ENCODE measurements around the gene CEP76. TPM values are rescaled to one million over a fixed set of nuclear protein-coding genes. Genes with fewer than 3 reads are reported as not detected.

CEP76 gene, protein sequence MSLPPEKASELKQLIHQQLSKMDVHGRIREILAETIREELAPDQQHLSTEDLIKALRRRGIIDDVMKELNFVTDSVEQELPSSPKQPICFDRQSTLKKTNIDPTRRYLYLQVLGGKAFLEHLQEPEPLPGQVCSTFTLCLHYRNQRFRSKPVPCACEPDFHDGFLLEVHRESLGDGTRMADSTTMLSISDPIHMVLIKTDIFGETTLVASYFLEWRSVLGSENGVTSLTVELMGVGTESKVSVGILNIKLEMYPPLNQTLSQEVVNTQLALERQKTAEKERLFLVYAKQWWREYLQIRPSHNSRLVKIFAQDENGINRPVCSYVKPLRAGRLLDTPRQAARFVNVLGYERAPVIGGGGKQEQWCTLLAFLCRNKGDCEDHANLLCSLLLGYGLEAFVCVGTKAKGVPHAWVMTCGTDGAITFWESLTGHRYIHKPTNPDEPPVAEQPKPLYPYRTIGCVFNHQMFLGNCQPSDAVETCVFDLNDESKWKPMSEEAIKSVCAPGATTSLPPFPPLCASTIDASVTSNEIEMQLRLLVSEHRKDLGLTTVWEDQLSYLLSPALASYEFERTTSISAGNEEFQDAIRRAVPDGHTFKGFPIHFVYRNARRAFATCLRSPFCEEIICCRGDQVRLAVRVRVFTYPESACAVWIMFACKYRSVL
- total RNA-seq = 5.3 and 7.6 TPM in 2 replicates

DNA sequence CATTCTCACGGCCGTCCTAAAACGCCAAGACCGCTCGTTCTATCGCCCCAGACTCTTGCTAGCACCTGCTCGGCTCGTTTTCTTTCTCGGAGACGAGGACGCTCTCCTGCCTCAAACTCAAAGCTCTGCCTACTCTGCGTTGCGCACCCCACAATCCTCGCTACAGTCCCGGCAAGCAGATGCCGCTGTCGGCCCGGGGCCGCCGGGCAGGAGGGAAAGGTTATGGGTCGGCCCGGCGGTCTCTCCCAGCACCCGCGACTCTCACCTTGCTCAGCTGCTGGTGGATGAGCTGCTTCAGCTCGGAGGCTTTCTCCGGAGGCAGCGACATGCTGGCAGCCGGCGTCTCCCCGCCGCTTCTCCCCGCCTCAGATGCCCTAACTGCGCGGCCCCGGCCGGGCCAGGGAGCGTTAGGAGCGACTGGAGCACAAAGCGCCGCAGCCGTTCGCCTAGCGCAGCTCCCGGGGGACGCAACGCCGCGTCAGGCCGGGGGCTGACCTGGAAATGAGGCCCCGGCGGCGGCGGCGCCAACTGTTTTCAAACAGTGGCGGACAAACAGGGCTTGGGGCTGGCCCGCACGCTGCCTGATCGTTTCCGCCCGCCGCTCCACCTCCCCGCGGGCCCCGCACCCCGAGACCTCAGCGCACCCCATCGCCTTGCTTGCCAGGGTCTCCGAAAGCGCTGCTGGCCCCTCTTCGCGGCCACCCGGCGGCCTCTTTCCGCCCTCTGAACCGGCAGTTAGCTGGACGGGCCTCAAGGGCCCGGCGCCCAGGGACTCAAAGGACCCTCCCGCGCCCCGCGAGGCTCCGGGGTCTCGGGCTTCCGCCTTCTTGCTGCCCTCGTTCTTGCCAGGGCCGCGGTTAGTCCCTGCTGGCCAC is at the start of gene CEP76, which contains the start of gene PSMG2:
CEP76 (minus strand) TSS at position 503 of the 875 bp plus-strand sequence; CDS start at position 328, 175 bp downstream.
PSMG2 (plus strand) TSS at position 822 of the 875 bp plus-strand sequence. CDS start 66 bp downstream, outside the sequence.

DNA sequence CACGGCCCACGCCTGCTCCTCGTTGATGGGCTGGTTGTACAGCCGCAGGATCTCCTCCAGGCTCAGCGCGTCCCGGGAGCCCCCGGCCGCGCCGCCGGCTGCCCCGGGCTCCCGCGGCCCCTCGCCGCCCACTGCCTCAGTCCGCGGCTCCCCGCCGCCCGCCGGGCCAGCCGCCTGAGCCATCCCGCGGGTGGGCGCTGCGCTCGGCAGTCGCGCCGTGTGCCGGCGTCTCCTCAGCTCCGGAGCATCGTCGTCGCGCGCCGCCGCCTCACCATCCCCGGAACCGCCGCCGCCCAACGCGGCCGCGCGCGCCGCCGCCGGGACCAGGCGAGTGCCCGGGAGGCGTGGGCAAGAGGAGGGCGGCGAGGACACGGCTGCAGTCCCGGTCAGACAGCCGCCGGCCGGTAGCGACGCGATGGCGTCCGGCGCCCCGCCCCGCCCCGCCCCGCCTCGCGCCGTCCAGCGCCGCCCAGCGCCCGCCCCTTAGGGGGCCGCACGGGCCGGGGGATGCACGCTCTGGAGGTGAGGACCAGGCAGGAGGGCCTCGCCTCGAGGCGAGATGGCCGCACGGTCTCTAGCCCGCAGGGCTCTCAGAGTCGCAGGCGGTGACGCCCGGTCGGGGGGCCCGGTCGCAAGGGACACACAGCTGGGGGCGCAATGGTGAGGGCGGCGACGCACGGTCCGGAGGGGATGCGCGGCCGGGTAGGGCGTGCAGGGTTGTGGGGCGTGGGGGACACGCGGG is 44.7 kb downstream of the CEP76 start, which contains the start of gene SPIRE1:
SPIRE1 (minus strand) TSS at position 424 of the 742 bp plus-strand sequence; CDS start at position 183, 241 bp downstream.

Other genes starting within 250 kb of the CEP76 start
- 14.9 TPM in 2 replicates for gene SPIRE1, start 44.6 kb downstream of the CEP76 start, total RNA-seq
- gene PSMG2, start 319 bp upstream of the CEP76 start, total RNA-seq = 87.4 and 89.5 TPM in 2 replicates
- gene PTPN2, start 181.5 kb upstream of the CEP76 start, total RNA-seq = 29.2 and 38.3 TPM in 2 replicates
- gene SEH1L, start 245.3 kb upstream of the CEP76 start, total RNA-seq = 15.0 and 33.1 TPM in 2 replicates